CD4-positive, alpha-beta T cell treated with Interferon gamma for 1 hour (primary cell): ENCODE data around the gene SLC7A14.

Experiments
- DNase-seq: peaks from one replicate; pipeline ENCODE4 v3.0.0-alpha.2; 2020

The SLC7A14 gene

DNA sequence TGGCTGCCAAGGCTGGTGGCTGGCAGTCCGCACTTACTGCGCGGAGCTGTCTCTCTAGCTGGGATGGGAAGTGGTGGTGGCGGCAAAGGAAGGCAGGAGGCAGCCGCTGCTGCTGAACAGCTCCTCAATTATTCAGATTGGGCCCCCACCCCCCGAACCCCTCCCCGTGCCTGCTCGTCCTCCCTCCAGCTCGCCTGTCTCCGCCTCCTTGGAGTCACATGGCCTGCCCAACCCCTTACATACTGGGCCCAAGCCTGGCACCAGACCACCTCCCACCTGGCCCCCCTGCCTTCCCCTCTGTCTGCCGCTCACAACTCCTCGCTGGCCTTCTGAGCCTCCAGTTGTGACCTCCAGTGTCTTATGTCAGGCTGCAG is at the start of gene SLC7A14:
Gene SLC7A14, minus strand, starts transcription at position 139 of the 374 bp plus-strand sequence. CDS start 59,139 bp downstream, outside the sequence.
- DNase-seq: no peak

DNA sequence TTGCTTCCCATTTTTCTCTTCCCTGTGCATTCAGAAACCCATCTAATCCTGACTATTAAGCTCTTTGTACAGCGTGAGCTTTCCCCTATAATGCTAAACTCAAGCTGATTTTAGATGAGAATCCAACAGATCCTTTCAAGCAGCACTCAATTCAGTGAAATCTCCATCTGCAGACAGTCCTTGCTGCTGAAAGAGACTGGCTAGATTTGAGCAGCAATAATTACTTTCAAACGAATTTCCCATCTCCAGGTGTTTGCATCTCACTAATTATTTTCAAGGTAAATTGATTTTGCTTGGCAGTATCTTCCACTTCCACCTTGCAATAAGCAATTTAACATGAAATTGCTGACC is 49.5 kb upstream of the SLC7A14 start:
- DNase-seq: no peak

DNA sequence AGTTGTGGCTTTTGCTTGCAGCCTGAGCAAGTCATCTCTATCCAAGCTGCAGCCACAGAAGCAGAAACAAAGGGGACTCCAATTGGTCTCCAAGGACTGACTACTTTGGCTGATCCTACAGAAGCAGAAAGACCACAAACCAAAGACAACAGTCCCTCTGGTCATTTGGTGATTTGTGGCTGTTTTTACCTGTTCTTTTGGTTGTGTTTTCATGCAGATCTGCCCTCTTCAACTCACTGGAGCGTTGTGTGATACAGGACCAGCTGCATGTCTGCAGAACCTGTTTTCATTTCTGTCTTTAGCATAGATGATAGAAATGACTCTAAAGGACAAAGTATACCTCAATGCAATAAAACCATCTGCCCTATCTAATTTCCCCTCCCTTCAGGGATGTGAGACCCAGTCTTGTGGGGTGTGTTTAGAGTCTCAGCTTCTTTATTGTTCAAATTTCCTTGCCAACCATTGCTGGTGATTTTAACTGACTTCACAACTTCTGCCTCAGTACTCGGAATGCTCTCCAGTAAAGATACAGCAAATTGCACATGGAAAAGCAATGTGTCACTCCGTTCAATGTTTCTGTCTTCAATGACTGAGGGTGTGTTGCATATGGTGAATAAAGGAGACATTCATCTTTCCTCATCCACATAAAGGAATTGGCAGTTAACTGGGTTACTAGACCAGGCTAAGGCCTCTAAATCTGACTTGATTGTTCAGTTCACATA is 48.9 kb upstream of the SLC7A14 start:
- DNase-seq: no peak

DNA sequence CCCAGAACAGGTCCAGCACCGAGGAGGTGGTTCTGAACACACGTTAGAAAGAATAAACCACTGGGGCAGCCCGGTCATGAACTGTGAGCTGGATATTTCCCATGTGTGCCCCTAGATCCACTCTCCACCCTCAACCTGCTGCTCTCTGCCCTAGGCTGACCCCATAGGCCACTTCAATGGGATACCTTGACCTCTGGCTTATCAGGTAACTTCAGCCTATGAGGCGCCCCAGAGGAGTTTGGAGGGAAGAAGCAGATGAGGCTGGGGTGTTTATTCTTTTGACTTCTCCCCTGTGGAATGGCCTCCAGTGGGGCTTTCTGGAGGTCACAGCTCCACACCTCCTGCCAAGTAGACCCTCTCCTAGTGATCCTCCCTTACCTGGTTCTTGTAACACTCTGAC is 47.7 kb upstream of the SLC7A14 start:
- no peak for DNase-seq

DNA sequence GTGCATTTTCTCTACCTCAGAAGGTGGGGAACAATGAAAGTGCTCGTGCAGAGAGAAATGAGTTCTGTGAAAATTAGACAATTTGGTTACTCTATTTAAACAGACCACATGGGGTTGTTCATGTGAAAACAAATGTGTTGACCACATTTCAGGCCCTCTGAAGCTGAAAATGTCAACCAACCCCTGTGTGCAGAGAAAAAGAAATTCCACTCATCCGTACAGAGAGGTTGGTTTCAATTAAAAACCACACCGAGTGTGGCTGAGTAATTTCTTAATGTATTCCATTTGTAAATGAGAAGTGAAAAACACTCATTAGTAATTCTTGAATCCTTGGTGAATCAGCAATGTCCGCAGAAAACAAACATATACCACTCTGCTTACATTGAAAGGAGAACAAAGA is 46.9 kb upstream of the SLC7A14 start:
- no peak for DNase-seq

DNA sequence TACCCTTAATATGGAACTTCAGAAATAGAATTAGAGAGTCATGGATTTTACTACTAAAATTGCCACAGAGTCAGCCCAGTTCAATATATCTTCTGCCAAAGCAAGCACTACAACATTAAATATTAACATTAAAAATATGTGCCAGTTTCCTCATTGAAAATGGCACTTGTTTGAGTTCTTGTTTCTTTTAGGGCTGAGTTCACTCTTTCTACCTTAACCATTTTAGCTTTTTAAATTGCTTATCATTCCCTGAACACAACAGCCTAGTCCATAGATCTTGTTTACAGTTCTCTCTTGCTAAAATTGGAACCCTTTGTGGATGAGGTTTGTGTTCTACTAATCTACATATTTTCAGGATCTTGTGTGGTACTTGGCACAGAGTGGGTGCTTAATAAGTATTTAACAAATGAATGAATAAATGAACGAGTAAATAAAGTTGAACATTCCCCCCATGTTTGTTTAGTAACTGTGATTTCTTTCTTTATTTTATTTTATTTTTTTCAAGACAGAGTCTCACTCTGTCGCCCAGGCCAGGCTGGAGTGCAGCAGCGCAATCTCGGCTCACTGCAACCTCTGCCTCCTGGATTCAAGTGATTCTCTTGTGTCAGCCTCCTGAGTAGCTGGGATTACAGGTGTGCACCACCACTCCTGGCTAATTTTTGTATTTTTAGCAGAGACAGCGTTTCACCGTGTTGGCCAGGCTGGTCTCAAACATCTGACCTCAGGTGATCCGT is 46.0 kb upstream of the SLC7A14 start:
- no peak for DNase-seq

DNA sequence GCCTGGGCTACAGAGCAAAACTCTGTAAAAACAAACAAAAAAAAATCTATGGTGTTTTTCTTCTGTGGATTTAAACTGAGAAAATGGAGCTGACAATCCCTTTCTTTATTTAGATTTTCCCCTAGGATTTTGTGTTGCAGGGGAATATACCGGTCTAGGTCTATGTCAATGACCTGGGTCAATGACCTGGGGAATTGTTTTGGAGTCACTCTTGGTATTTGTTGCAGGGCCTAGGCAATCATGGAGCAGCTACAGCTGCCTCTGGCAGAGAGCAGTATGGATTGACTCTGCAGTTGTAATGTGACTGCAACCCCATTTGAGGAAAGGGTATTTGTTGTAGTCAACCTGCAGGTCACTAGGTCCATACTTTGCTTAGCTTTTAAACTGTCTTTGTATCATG is 37.6 kb upstream of the SLC7A14 start:
- DNase-seq: no peak

DNA sequence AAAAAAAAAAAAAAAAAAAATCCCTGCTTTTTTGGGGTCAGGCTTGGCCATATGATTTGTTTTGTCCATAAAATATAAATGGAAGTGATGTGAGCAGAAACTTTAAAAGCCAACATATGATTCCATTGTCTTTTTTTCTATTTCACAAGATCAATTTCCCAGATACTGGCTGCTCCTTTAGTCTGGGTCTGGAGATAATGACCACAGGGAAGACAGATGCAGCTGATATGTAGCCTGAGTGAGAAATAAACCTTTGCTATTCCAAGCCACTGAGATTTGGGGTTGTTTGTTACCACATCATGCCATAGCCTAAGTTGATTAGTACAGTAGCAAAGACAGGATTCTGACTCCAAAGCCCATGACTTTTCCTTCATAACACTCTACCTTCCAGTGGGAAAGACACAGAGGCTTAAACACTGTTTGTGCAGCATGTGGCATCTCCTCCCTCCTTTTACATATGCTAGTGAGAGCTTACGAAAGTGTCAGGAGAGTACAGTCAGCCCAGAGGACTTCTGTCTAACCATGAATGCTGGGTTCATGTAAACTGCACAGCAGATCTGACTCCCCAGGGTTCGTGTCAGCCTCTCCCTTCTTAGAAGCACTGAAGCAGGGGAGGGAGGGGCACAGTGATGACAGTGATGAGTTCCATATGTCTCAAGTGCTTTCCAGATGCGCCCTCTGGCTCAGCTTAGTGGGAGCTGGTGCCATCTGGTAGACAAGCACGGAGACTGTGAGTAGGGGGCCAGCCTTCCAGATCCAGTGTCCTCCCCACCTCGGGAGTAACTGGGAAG is 36.7 kb upstream of the SLC7A14 start:
- DNase-seq: no peak

DNA sequence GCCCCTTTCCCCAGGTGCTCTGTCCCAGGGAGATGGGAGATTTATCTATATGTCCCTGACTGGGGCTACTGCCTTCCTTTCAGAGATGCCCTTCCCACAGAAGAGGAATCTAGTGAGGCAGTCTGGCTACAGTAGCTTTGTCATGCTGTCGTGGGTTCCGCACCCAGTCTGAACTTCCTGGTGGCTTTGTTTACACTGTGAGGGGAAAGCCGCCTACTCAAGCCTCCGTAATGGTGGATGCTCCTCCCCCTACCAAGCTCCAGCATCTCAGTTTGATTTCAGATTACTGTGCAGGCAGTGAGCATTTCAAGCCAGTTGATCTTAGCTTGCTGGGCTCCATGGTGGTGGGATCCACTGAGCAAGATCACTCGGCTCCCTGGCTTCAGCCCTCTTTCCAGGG is 35.4 kb upstream of the SLC7A14 start:
- DNase-seq: no peak

DNA sequence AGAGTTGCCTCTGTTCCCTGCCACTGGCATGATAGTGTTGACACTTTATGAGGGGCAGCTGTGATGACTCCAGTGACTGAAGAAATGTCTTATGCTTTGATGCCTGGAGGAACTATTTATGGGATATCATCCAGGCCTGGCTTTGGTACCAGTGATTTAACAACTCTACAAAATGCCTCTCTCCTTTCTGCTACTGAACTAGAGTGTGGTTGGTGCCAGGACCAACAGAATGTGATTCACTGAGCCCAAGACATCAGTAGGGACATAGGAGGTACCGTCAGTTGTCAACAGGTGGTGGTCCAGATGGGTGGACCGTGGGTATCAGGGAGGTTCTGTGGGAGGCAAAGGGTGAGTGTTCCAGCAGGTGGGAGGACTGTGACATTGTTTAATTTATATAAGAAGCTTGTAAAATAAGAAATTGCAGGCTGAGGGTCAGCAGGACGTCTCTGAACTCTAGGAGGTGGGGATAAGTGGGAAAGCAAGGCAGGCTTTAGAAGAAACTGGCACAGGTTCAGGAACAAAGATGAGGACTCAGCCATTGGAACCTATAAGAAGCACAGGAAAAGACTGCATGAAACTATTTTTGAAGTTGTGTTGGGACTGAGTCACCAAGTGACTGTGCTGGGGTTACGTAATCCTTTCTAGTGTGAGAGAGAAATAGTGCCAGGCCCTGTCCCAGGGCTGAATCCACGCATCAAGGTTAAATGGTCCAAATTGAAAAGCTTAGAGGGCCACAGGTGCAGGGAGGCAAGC is 28.5 kb upstream of the SLC7A14 start:
- no peak for DNase-seq

DNA sequence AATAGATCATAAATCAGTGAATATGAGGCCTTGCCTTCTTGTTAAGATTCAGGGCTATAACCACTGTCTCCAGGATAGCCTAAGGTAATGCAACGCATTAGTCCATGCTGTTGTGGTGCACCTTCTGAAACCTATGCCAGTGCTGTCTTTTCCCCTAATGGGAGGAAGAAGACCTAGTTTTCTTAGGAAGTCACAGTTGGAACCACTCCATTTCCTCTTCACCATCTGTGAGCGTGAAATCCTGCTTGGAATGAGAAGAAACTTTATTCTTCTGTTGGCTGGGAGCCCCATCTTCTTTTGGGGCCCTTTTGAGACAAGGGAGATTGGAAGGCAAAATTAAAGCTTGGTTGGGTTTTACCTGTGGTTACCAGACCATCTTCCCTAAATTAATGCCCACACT is 25.9 kb upstream of the SLC7A14 start:
- no peak for DNase-seq

DNA sequence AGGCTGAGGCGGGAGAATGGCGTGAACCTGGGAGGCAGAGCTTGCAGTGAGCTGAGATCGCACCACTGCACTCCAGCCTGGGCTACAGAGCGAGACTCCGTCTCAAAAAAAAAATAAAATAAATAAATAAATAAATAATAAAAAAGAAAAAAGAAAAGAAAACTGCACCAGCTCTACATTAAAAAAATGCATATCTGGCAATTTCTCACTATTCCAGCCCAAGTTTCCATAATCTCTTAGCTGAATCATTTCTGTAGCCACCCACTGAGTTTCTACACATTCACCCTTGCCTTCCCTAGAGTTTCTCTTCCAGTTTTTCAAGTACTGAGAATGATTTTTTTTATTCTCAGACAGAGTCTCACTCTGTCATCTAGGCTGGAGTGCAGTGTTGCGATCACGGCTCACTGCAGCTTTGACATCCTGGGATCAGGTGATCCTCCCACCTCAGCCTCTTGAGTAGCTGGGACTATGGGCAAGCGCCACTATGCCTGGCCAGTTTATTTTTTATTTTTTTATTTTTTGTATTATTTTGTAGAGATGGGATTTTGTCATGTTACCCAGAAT is 24.5 kb upstream of the SLC7A14 start:
- no peak for DNase-seq

DNA sequence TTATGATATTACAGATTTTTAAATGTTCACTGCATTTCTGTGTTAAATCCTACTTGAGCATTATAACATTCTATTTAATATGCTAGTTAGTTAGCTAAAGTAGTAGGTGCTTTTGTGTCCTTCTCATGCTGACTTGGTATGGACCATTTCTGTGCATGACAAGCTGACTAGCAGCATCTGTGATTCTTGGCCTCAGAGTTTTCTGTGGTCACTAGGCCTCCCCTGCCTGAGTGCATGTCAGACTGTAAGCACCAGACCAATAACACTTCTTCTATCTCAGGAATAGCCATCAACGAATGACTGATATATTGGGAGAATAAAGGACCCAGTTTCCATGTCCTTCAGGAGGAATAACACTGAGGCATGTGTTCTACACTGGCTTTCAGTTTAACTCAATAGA is 22.6 kb upstream of the SLC7A14 start:
- no peak for DNase-seq

DNA sequence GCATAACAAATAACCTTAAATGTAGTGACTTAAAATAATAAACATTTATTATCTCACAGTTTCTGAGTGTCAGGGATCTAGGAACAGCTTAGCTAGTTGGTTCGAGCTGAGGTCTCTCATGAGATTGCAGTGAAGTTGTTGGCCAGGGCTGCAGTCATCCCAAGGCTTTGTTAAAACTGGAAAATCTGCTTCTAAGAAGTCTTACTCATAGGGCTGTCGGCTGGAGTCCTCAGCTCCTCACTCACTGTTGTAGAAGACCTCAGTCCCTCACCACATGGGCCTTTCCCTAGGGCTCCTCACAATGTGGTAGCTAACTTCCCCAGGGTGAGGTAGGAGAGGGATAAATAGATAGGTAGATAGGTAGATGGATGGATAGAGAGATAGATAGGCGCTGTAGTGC is 20.8 kb upstream of the SLC7A14 start:
- DNase-seq: no peak

DNA sequence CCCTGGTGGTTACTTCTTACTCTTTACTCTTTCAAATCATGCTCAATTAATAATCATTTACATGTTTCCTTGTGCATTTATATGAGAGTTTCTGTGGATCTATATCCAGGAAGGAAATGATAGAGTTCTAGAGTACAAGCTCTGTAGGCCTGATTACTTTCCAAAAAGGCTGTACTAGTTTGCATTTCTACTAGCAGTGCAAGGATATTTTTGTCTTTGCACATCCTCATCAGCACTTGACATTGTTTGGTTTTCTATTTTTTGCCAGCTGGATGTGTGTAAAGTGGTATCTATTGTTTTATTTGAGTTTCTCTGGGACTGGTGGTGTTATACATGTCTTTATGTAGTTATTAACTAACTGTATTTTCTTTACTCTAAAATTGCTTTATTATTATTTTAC is 19.6 kb upstream of the SLC7A14 start:
- DNase-seq: no peak

DNA sequence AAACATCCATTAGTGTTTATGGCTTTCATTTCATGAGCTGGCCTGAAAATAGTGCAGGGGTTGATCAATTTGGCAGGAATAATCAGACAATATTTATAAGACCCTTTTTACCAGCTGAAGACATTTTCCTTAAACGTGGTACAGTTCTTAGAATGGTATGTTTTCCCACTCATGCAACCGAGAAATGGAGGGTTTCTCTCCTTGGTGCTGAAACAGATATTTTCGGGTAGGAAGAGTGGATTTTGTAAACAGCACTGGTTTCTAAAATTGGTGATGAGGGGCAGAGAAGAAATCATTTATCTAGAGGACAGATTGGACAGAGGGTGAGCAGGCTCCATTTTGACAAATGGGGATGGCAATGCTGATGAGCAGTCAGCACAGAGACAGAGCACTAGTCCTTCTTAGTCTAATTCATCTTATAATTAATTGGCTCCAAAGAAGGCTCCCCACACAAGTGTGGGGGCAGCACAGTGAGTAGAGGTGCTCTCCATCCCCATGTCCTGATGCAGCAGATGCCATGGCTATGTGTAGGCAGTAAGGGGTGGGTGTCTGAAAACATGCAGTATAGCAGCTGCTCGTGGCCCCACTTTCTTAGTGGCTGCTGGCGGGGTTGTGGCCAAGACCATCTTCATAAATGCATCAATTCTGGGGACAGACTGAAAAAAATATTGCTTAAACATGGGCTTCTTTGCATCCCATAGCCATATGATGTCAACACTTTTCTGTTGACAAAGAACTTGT is 18.1 kb upstream of the SLC7A14 start:
- DNase-seq: no peak

DNA sequence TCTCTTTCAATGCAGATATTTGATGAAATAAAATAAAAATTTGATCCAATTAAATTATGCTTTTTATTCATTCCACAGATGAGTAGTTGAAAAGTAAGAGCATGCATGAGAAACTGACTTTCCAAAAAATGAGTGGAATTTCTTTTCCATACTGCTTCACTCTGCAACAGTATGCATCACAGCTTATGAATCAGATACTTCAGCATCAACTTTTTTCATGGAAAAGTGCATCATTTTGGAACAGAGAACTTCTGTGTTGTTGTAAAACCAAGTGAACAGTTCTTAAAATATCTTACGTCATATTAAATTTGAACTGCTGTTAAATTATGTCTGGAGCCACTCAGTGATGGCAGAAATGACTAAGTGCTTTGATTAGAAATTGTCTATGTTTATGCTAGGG is 16.7 kb upstream of the SLC7A14 start:
- no peak for DNase-seq

DNA sequence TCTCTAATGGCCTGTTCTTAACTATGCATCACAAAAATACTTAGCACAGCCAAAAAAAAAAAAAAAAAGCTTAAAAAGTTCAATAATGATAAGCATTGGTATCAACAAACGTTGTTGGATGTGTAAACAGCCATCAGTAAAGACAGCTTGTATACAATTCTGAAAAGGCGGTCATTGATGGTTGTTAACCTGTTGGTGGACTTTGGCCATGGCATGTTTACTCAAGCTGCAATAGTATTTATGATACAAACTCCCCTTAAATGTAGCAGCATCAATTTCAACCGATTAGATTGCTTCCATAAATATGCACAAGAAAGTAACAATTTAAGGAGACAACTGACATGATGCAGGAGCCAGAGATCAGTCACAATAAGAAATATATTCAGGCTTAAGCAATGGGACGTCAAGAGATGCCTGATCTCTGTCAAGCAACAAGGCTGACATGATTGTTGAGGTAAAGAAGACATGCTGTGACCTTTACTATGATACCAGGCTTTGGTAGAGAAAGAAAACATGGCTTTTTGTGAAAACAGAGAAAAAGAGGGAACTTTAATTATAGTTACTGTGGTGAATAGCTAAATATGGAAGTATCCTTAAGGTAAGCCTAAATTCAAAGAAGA is 14.2 kb upstream of the SLC7A14 start:
- no peak for DNase-seq

DNA sequence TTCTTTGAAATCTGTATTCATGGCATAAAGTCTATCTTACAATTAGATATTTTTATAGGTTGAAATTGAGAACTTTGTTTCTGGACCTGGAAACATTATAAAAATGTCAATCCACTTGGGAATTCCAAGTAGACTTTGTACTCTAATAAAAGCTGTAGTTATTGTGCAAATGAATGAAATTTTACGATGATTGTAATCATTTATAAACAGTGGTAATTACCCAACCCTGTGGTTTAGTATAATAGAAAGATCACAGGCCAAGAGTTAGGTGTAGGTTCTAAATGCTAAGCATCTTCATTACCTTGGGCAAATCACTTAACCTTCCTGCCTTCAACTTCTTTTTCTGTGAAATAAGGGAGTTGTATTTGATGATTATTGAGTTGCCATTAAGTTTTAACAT is 13.2 kb upstream of the SLC7A14 start:
- no peak for DNase-seq

DNA sequence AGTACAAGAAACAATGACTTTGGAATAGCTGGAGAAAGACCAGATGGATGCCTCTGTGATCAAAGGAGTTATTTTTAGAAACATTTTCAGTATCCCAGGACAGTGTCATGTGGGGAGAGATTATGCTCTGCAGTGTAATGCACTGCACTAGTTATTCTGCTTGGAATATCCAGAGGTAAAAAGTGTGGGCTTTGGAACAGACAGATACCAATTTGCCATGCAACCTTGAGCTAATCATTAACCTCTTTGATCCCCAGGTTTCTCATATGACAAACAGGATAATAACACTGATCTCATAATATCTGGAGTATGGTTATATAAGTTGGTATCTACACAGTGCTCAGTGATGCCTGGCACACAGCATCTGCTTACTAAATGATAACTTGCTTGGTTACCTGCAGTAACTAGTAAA is 12.2 kb upstream of the SLC7A14 start:
- DNase-seq: no peak

DNA sequence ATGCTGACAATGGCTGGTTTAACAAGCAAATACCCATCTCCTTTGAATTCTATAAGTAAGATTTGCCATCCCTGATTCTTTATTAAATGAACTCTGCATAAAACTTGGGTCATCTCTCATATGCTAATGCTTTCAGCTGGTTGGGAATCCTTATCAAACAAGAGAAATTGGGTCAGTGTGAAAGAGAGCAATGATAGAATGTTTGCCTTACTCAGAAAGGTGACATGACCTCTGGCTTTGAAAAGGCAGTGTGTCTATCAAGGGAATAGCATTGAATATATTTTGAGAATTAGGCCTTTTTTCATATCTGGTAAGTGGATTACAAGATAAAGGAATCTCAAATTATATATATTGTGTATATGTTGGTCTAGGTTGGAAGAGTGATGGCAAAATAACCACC is 8.7 kb upstream of the SLC7A14 start:
- DNase-seq: no peak

DNA sequence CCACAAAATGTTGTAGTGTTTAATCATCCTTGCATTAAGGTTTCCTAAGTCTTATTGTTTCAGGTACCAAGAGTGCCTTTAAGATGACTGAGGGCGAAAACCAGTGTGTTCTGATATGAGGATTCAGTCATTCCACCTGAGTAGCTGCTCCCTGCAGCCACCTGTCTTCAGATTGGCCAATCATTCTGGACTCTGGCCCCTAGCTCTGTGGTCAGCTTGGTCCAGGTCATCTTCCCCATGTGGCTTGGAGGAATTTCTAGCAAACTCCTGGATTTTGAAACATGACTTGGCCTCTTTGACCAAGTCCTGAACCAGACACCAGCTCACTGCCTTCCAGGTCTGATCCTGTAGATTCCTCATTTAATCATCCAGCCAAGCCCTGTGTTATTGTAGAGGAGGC is 7.8 kb upstream of the SLC7A14 start:
- DNase-seq: no peak
